Measurements from ENCODE around the gene CTLA4. TPM values are rescaled to one million over a fixed set of nuclear protein-coding genes. Genes with fewer than 3 reads are reported as not detected.

Gene CTLA4
- total RNA-seq, 4 donors from 2014 or later: 0.33 TPM; not detected in 3

GRCh38 chr2:203913947-203914346 is 46.4 kb downstream of the CTLA4 start:
- Histone ChIP-seq H3K36me3 (no peaks in the 10 kb centered on the region), H3K4me3 (no peak overlapping the region), H3K4me1 (peaks cover 0 to 30% (median 25%) of the 10 kb centered on the region in 4 donors), H3K27me3 (no peaks in the 10 kb centered on the region), H3K9me3 (no peaks in the 10 kb centered on the region), H3K27ac (replicated peaks in 1 of 4) (no peak overlapping the region)
- no peak for TF ChIP-seq EP300 (IDR thresholded peaks at IDR 0.05)
- TF ChIP-seq, protein P1, sequence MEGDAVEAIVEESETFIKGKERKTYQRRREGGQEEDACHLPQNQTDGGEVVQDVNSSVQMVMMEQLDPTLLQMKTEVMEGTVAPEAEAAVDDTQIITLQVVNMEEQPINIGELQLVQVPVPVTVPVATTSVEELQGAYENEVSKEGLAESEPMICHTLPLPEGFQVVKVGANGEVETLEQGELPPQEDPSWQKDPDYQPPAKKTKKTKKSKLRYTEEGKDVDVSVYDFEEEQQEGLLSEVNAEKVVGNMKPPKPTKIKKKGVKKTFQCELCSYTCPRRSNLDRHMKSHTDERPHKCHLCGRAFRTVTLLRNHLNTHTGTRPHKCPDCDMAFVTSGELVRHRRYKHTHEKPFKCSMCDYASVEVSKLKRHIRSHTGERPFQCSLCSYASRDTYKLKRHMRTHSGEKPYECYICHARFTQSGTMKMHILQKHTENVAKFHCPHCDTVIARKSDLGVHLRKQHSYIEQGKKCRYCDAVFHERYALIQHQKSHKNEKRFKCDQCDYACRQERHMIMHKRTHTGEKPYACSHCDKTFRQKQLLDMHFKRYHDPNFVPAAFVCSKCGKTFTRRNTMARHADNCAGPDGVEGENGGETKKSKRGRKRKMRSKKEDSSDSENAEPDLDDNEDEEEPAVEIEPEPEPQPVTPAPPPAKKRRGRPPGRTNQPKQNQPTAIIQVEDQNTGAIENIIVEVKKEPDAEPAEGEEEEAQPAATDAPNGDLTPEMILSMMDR (IDR thresholded peaks at IDR 0.05): no peak
- no peak for TF ChIP-seq POLR2AphosphoS5 (IDR thresholded peaks at IDR 0.05)
- TF ChIP-seq POLR2A (IDR thresholded peaks at IDR 0.05; ENCODE audit: low read depth): no peak
- DNase-seq (ENCODE audit: extremely low spot score): no peak
- intact Hi-C loops (cut with DNase I): loop anchor here (10.0 kb wide), 1 partner anchor 429 kb away; no protein-coding TSS in a partner anchor
- whole genome bisulfite sequencing: 84% methylated on average over 8 of the region's 8 CpGs

DNA sequence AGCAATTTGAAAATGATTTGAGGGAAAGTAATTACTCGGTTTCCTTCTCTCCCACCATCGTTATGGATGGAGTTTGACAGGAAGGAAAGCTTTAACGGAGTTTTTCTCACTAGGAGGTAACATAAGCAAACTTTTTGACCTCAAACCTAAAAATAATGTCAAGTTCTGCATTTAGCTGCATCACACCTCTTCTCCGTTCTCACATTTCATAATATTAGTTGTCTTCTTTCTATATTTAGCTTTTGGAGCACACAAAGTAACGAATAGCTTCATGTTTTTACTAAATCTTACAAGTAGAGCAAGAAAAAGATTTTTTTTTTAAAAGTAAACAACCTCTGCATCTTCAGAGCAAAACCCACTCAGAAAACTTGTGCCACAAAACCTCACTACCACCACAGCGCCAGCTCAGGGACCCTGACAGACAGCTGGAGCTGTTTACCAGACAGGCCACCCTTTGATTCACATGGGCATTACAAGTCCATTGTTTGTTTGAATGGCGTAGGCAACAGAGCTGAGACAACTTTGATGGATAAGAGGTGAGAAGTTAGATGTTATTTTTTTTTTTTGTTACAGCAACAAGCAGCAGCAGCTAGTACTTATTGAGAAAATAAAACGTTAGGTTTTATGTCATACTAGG is 47.1 kb downstream of the CTLA4 start:
- Histone ChIP-seq H3K4me3 (no peak overlapping the region), H3K9me3 (no peaks in the 10 kb centered on the region), H3K27me3 (no peaks in the 10 kb centered on the region), H3K4me1 (peaks cover 0 to 27% (median 19%) of the 10 kb centered on the region in 4 donors), H3K36me3 (no peaks in the 10 kb centered on the region), H3K27ac (replicated peaks in 1 of 4) (no peak overlapping the region)
- no peak for DNase-seq (ENCODE audit: extremely low spot score)
- intact Hi-C loops (cut with DNase I): loop anchor here (10.0 kb wide), 1 partner anchor 430 kb away; no protein-coding TSS in a partner anchor
- 59% methylated on average over 8 of the region's 8 CpGs for WGBS
- TF ChIP-seq POLR2AphosphoS5 (IDR thresholded peaks at IDR 0.05): no peak
- TF ChIP-seq, protein P1 (IDR thresholded peaks at IDR 0.05): no peak
- TF ChIP-seq POLR2A (IDR thresholded peaks at IDR 0.05; ENCODE audit: low read depth): no peak
- no peak for TF ChIP-seq EP300 (IDR thresholded peaks at IDR 0.05)

GRCh38 chr2:203915256-203915655 is 47.7 kb downstream of the CTLA4 start:
- no peak for DNase-seq (ENCODE audit: extremely low spot score)
- Histone ChIP-seq H3K36me3 (no peaks in the 10 kb centered on the region), H3K9me3 (no peaks in the 10 kb centered on the region), H3K27me3 (no peaks in the 10 kb centered on the region), H3K4me3 (no peak overlapping the region), H3K4me1 (peaks cover 0 to 21% (median 15%) of the 10 kb centered on the region in 4 donors), H3K27ac (replicated peaks in 1 of 4) (no peak overlapping the region)
- intact Hi-C loops (cut with DNase I): loop anchor here (10.0 kb wide), 1 partner anchor 430 kb away; no protein-coding TSS in a partner anchor
- TF ChIP-seq, protein P1 (IDR thresholded peaks at IDR 0.05): no peak
- TF ChIP-seq POLR2AphosphoS5 (IDR thresholded peaks at IDR 0.05) (no peak), POLR2A (IDR thresholded peaks at IDR 0.05; ENCODE audit: low read depth) (no peak), EP300 (IDR thresholded peaks at IDR 0.05) (no peak)
- WGBS: 63% methylated on average over 7 of the region's 7 CpGs

GRCh38 chr2:203916756-203917155 is 49.2 kb downstream of the CTLA4 start:
- no peaks in the 10 kb centered on the region for H3K36me3 ChIP-seq
- no peaks in the 10 kb centered on the region for H3K9me3 ChIP-seq
- DNase-seq (ENCODE audit: extremely low spot score): no peak
- H3K4me1 ChIP-seq: peaks cover 0 to 21% (median 15%) of the 10 kb centered on the region in 4 donors
- H3K4me3 ChIP-seq: no peak overlapping the region
- H3K27me3 ChIP-seq: no peaks in the 10 kb centered on the region
- intact Hi-C loops (cut with DNase I): loop anchor here (10.0 kb wide), 1 partner anchor 432 kb away; no protein-coding TSS in a partner anchor
- TF ChIP-seq, protein P1 (IDR thresholded peaks at IDR 0.05): no peak
- TF ChIP-seq EP300 (IDR thresholded peaks at IDR 0.05) (no peak), POLR2AphosphoS5 (IDR thresholded peaks at IDR 0.05) (no peak), POLR2A (IDR thresholded peaks at IDR 0.05; ENCODE audit: low read depth) (no peak)
- H3K27ac ChIP-seq (replicated peaks in 1 of 4): no peak overlapping the region

Data from esophagus muscularis mucosa (tissue), 4 donors.